Bronchial epithelial cell (primary cell): ENCODE results near the gene PHACTR3. TPM values are rescaled to one million over a fixed set of nuclear protein-coding genes. Genes with fewer than 3 reads are reported as not detected.

Source experiments
- DNase-seq: peaks from one replicate; pipeline ENCODE4 v3.0.0-alpha.2; 2010; ENCODE audit warnings: low read depth
- FAIRE-seq: peaks from 2 replicates; lab custom pipeline; 2011; peaks lifted over from hg19 to GRCh38; lab: Jason Lieb, UNC
- H3K27me3 ChIP-seq: 2 replicates; pipeline ENCODE4 v1.5.1; 2011; ENCODE audit warnings: low read length; ENCODE audit not compliant: control insufficient read depth, insufficient read depth
- H3K36me3 ChIP-seq: 2 replicates; pipeline ENCODE4 v1.5.1; 2011; ENCODE audit warnings: low read length; ENCODE audit not compliant: control insufficient read depth, insufficient read depth
- H3K4me3 ChIP-seq: 2 replicates; pipeline ENCODE4 v1.5.1; 2011; ENCODE audit warnings: mild to moderate bottlenecking, low read depth, low read length, control low read depth
- total RNA-seq: library from RNA; depleted of rRNA; stranded (reverse); fragments of >200 nt; gene quantifications from 2 replicates; pipeline ENCODE4 v1.2.1, GENCODE V29; 2014
- TF ChIP-seq, protein P1 (sequence below): IDR thresholded peaks from 2 replicates; pipeline ENCODE4 v1.5.1; 2011; ENCODE audit warnings: mild to moderate bottlenecking, moderate library complexity, low read length, control low read depth, inconsistent platforms; ENCODE audit not compliant: insufficient read depth, severe bottlenecking

Gene PHACTR3
- total RNA-seq, 1 donor from 2014 or later: 15.0 TPM

- DNase-seq (no peak), FAIRE-seq (no peak)
- TF ChIP-seq, protein P1, sequence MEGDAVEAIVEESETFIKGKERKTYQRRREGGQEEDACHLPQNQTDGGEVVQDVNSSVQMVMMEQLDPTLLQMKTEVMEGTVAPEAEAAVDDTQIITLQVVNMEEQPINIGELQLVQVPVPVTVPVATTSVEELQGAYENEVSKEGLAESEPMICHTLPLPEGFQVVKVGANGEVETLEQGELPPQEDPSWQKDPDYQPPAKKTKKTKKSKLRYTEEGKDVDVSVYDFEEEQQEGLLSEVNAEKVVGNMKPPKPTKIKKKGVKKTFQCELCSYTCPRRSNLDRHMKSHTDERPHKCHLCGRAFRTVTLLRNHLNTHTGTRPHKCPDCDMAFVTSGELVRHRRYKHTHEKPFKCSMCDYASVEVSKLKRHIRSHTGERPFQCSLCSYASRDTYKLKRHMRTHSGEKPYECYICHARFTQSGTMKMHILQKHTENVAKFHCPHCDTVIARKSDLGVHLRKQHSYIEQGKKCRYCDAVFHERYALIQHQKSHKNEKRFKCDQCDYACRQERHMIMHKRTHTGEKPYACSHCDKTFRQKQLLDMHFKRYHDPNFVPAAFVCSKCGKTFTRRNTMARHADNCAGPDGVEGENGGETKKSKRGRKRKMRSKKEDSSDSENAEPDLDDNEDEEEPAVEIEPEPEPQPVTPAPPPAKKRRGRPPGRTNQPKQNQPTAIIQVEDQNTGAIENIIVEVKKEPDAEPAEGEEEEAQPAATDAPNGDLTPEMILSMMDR: no peak
- Histone ChIP-seq H3K4me3 (no peak overlapping the region), H3K36me3 (no peaks in the 10 kb centered on the region), H3K27me3 (no peaks in the 10 kb centered on the region)
Observed at GRCh38 chr20:59744756-59745155, 140.4 kb downstream of the PHACTR3 start.

DNA sequence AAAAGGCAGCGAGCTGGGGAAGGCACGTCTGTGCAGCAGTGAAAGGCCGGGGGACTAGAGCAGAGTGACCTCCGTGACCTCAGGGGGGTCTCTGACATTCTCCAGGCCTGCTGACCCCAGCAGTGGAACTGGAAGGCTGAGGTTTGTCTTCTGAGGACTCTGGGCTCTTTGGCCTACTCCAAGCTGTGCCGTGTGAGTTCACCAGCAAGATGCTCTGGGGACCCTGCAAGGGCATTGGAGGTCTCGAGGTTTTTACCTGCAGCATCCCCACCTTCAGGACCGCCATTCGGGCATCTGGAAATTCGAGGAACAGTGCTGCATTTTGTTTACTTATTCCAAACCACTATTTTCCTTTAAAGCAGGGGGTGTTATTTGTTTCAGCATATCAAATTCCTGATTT, 140.9 kb downstream of the PHACTR3 start:
- FAIRE-seq: no peak
- Histone ChIP-seq H3K27me3 (no peaks in the 10 kb centered on the region), H3K36me3 (no peaks in the 10 kb centered on the region), H3K4me3 (no peak overlapping the region)
- TF ChIP-seq, protein P1: no peak
- no peak for DNase-seq

DNA sequence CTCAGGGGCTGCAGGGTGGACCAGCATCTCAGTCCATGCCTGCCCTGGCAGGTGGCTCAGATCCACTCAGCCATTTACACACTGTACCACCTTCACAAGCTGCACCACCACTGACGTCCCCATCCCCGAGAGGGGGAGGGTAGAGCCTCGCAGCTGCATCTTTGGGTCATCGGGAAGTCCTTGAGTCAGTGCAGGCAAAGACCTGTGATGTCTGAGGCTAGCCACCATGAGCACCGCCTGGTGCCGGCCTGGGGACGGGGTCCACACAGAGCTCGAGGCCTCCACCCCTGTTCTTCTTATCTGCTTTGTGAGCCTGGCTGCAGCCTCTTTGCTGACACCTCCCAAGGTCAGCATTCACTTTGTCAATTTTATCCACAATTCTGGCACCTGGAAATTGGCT, 141.4 kb downstream of the PHACTR3 start:
- FAIRE-seq (no peak), DNase-seq (no peak)
- TF ChIP-seq, protein P1: no peak
- H3K4me3 ChIP-seq: no peak overlapping the region
- no peaks in the 10 kb centered on the region for H3K36me3 ChIP-seq
- no peaks in the 10 kb centered on the region for H3K27me3 ChIP-seq

DNA sequence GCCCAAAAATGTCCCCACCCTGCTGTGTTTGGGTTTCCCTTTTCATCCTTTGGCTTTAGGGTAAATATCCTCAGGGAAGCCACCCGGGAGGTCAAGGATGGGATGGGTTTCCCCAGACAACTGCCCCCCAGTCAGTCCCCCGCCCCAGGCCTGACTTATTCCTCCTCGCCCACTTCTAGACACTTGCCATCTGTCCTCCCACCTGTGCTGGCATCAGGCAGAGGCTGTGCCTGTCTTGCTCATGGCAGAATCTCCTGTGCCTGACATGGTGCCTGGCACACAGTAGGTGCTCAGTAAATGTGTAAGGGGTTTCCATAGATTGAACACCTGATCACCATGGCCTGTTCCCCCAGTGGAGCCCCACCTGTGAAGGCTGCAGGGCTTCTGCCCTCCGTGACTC, 141.8 kb downstream of the PHACTR3 start:
- TF ChIP-seq, protein P1: no peak
- FAIRE-seq (no peak), DNase-seq (no peak)
- Histone ChIP-seq H3K27me3 (no peaks in the 10 kb centered on the region), H3K4me3 (no peak overlapping the region), H3K36me3 (no peaks in the 10 kb centered on the region)

DNA sequence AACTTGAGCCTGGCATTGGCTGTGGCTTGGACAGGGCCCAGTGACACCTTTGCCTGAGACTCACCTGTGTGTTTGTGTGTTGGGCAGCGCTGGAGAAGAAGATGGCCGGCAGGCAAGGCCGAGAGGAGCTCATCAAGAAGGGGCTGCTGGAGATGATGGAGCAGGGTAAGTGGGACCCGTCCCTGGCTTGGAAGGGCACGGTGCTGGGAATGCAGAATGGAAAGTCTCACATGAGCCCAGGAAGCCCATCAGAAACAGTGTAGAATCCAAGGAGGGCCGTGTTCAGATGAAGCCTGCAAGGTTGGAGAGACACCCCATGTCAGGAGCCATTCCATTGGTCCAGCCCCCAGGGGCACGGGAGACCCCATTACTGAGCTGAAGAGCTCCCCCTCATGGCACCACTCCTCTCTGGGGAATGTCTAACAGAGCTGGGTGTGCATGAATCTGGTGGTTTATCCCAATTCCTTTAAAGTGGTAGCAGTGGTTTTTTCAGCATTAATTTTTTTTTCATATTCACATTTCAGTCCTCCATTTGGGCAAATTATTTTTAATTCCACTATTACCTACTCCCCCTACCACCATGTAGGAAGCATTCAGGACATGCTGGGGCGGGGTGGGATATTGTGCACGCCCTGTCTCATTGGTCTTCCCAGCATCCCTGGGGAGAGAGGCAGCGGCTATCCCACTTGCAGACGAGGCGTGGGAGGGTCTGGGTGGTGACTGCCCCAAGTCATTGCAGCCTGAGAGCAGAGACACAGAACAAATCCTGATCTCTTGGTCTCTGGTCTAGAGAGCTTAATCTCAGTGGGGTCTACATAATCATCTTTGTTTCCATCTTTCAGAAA, 143.6 kb downstream of the PHACTR3 start:
- TF ChIP-seq, protein P1: no peak
- no peak for FAIRE-seq
- Histone ChIP-seq H3K27me3 (no peaks in the 10 kb centered on the region), H3K36me3 (no peaks in the 10 kb centered on the region), H3K4me3 (no peak overlapping the region)
- DNase-seq: no peak
